ENCODE measurements around the gene MAP3K2.

- no peak for TF ChIP-seq CTCF (IDR thresholded peaks at IDR 0.05)
- no peak for TF ChIP-seq POLR2AphosphoS5 (IDR thresholded peaks at IDR 0.05)
- TF ChIP-seq POLR2A (IDR thresholded peaks at IDR 0.05): no peak
These were observed 9.9 kb upstream of the MAP3K2 start for GRCh38 chr2:127397568-127398238.

All from prostate gland (tissue), 2 donors.